H1 (cell line): ENCODE data around the gene TEX55. TPM values are rescaled to one million over a fixed set of nuclear protein-coding genes. Genes with fewer than 3 reads are reported as not detected.

Experiments
- CTCF ChIA-PET: fragments of 300-600 bp; sonication (Branson Sonifier 250); formaldehyde crosslinking; loops from one replicate; lab custom pipeline; 2021; ENCODE audit not compliant: partially characterized antibody; lab: Charles Lee
- POLR2A ChIA-PET: fragments of 300-600 bp; sonication (Branson Sonifier 250); formaldehyde crosslinking; loops from one replicate; lab custom pipeline; 2021; ENCODE audit warnings: inconsistent platforms; ENCODE audit not compliant: partially characterized antibody; lab: Charles Lee
- DNase-seq, 2 experiments: peaks; one replicate each; pipeline versions ENCODE4 v3.0.0 to v3.0.0-alpha.2; 2010 to 2022; ENCODE audit warnings: low spot score in 2 of 2, low read depth in 1 of 2, mixed read lengths in 1 of 2
- FAIRE-seq: peaks from 2 replicates; lab custom pipeline; 2011; peaks lifted over from hg19 to GRCh38; lab: Jason Lieb, UNC
- H2AFZ ChIP-seq: 2 replicates; pipeline ENCODE4 v1.8.1; 2012; ENCODE audit warnings: low read length, inconsistent platforms
- H2AK5ac ChIP-seq: 2 replicates; pipeline ENCODE4 v1.6.1; 2013; ENCODE audit warnings: low read depth, low read length
- H2BK120ac ChIP-seq: replicated peaks from 2 replicates; pipeline ENCODE3; 2013; ENCODE audit warnings: low read depth, low read length, inconsistent platforms
- H2BK12ac ChIP-seq: 2 replicates; pipeline ENCODE4 v1.6.1; 2013; ENCODE audit warnings: low read depth, low read length
- H2BK15ac ChIP-seq: 2 replicates; pipeline ENCODE4 v1.6.1; 2013; ENCODE audit warnings: low read length
- H2BK20ac ChIP-seq: 2 replicates; pipeline ENCODE4 v1.6.1; 2013; ENCODE audit warnings: low read length
- H2BK5ac ChIP-seq: 2 replicates; pipeline ENCODE4 v1.6.1; 2013; ENCODE audit warnings: low read depth, low read length
- H3K14ac ChIP-seq: 2 replicates; pipeline ENCODE4 v1.6.1; 2013; ENCODE audit warnings: inconsistent platforms; ENCODE audit not compliant: insufficient read length
- H3K18ac ChIP-seq: 2 replicates; pipeline ENCODE4 v1.6.1; 2013; ENCODE audit warnings: low read length; ENCODE audit errors: extremely low read depth
- H3K23ac ChIP-seq: 2 replicates; pipeline ENCODE4 v1.6.1; 2013; ENCODE audit warnings: inconsistent platforms; ENCODE audit not compliant: insufficient read length
- H3K23me2 ChIP-seq: 2 replicates; pipeline ENCODE4 v1.6.1; 2013; ENCODE audit warnings: low read depth, low read length
- H3K27ac ChIP-seq: 2 replicates; pipeline ENCODE4 v1.6.1; 2011; ENCODE audit warnings: low read depth, low read length, inconsistent platforms
- H3K27me3 ChIP-seq, 4 experiments: replicated peaks in 1 of 4; 1 replicate in 1 of 4; 2 replicates in 3 of 4; pipeline versions ENCODE4 v1.6.1 to v1.8.1; 2011 to 2013; ENCODE audit warnings: low read length in 3 of 4, mild to moderate bottlenecking in 3 of 4, inconsistent platforms in 2 of 4, mixed read lengths in 2 of 4, moderate library complexity in 1 of 4; ENCODE audit not compliant: control insufficient read depth in 3 of 4, insufficient read depth in 3 of 4; ENCODE audit errors: extremely low read depth in 1 of 4
- H3K36me3 ChIP-seq, 4 experiments: 2 replicates each; pipeline versions ENCODE4 v1.6.1 to v1.8.1; 2011 to 2013; ENCODE audit warnings: mild to moderate bottlenecking in 4 of 4, low read length in 3 of 4, moderate library complexity in 2 of 4, control low read depth in 1 of 4, inconsistent platforms in 1 of 4; ENCODE audit not compliant: insufficient read depth in 4 of 4, control insufficient read depth in 2 of 4
- H3K4ac ChIP-seq: replicated peaks from 2 replicates; pipeline ENCODE3; 2013; ENCODE audit warnings: low read length, low read depth, mixed read lengths, inconsistent platforms; ENCODE audit not compliant: insufficient read length
- H3K4me1 ChIP-seq, 4 experiments: replicated peaks in 1 of 4; 1 replicate in 1 of 4; 2 replicates in 3 of 4; pipeline versions ENCODE4 v1.6.1 to v1.8.1; 2011 to 2013; ENCODE audit warnings: low read length in 3 of 4, inconsistent platforms in 2 of 4, mixed read lengths in 1 of 4; ENCODE audit not compliant: insufficient read depth in 4 of 4, control insufficient read depth in 3 of 4
- H3K4me2 ChIP-seq, 2 experiments: 2 replicates each; pipeline versions ENCODE4 v1.6.1 to v1.8.1; 2011 to 2013; ENCODE audit warnings: low read depth in 2 of 2, low read length in 2 of 2, control low read depth in 1 of 2, inconsistent platforms in 1 of 2, mild to moderate bottlenecking in 1 of 2; ENCODE audit not compliant: insufficient read depth in 1 of 2
- H3K4me3 ChIP-seq, 4 experiments: fragments of 200-600, 300-600 bp in 1 of 4; sonication (generic), shearing (Covaris generic), sonication (Bioruptor Twin) in 1 of 4; 2 replicates each; pipeline versions ENCODE4 v1.5.1 to v1.8.1; 2011 to 2016; ENCODE audit warnings: low read length in 4 of 4, low read depth in 3 of 4, control low read depth in 2 of 4, inconsistent platforms in 2 of 4, mild to moderate bottlenecking in 2 of 4, mixed read lengths in 1 of 4, moderate library complexity in 1 of 4; ENCODE audit not compliant: insufficient read depth in 2 of 4; ENCODE audit errors: extremely low read depth in 1 of 4
- H3K56ac ChIP-seq: replicated peaks from 2 replicates; pipeline ENCODE3; 2013; ENCODE audit warnings: low read depth, mild to moderate bottlenecking, mixed read lengths, low read length, inconsistent platforms; ENCODE audit not compliant: insufficient read length
- H3K79me1 ChIP-seq: 2 replicates; pipeline ENCODE4 v1.6.1; 2013; ENCODE audit warnings: low read depth, low read length, control low read depth
- H3K79me2 ChIP-seq, 2 experiments: 2 replicates each; pipeline versions ENCODE4 v1.6.1 to v1.8.1; 2012 to 2013; ENCODE audit warnings: low read length in 2 of 2, mild to moderate bottlenecking in 2 of 2, inconsistent platforms in 1 of 2; ENCODE audit not compliant: insufficient read depth in 2 of 2, control insufficient read depth in 1 of 2
- H3K9ac ChIP-seq, 4 experiments: replicated peaks in 1 of 4; 1 replicate in 1 of 4; 2 replicates in 3 of 4; pipeline versions ENCODE4 v1.6.1 to v1.8.1; 2011 to 2013; ENCODE audit warnings: low read depth in 3 of 4, low read length in 3 of 4, control low read depth in 2 of 4, mild to moderate bottlenecking in 2 of 4, moderate library complexity in 2 of 4, inconsistent platforms in 1 of 4; ENCODE audit errors: extremely low read depth in 1 of 4
- H3K9me3 ChIP-seq, 2 experiments: 2 replicates each; pipeline versions ENCODE4 v1.6.1 to v1.8.1; 2012 to 2013; ENCODE audit warnings: mild to moderate bottlenecking in 2 of 2, moderate library complexity in 2 of 2, control low read depth in 1 of 2, inconsistent platforms in 1 of 2, low read depth in 1 of 2, low read length in 1 of 2, mixed read lengths in 1 of 2; ENCODE audit not compliant: insufficient read depth in 2 of 2
- H4K20me1 ChIP-seq, 2 experiments: replicated peaks in 1 of 2; 2 replicates each; pipeline versions ENCODE3 to v1.8.1; 2011 to 2013; ENCODE audit warnings: inconsistent platforms in 2 of 2, low read length in 2 of 2, mild to moderate bottlenecking in 1 of 2; ENCODE audit not compliant: insufficient read depth in 2 of 2, control insufficient read depth in 1 of 2
- H4K5ac ChIP-seq: 2 replicates; pipeline ENCODE4 v1.6.1; 2013; ENCODE audit warnings: low read length, low read depth, mixed read lengths, inconsistent platforms; ENCODE audit not compliant: insufficient read length
- H4K8ac ChIP-seq: 2 replicates; pipeline ENCODE4 v1.8.0; 2013; ENCODE audit warnings: mild to moderate bottlenecking, moderate library complexity, low read length, inconsistent platforms; ENCODE audit not compliant: insufficient read depth; ENCODE audit errors: extremely low read depth
- H4K91ac ChIP-seq: replicated peaks from 2 replicates; pipeline ENCODE3; 2013; ENCODE audit warnings: low read length, mixed read lengths, inconsistent platforms; ENCODE audit not compliant: insufficient read length
- ATF2 ChIP-seq: IDR thresholded peaks from 2 replicates; pipeline ENCODE4 v1.6.1; 2012; ENCODE audit warnings: low read length, inconsistent platforms
- ATF3 ChIP-seq: IDR thresholded peaks from 2 replicates; pipeline ENCODE4 v1.6.1; 2011; ENCODE audit warnings: low read depth, mild to moderate bottlenecking, low read length; ENCODE audit not compliant: insufficient read depth
- CHD1 ChIP-seq: IDR thresholded peaks from 2 replicates; pipeline ENCODE4 v1.6.1; 2012; ENCODE audit warnings: low read depth, low read length, improper control_type of control experiment
- EP300 ChIP-seq, 2 experiments: IDR thresholded peaks; 1 replicate in 1 of 2; 2 replicates in 1 of 2; pipeline ENCODE4 v1.6.1; 2011 to 2012; ENCODE audit warnings: low read depth in 2 of 2, low read length in 2 of 2, mild to moderate bottlenecking in 2 of 2, borderline replicate concordance in 1 of 2, inconsistent platforms in 1 of 2, moderate library complexity in 1 of 2
- GABPA ChIP-seq: IDR thresholded peaks from 2 replicates; pipeline ENCODE4 v1.6.1; 2011; ENCODE audit warnings: mild to moderate bottlenecking, low read length, moderate library complexity, borderline replicate concordance; ENCODE audit not compliant: insufficient read depth
- GTF2F1 ChIP-seq: IDR thresholded peaks from 2 replicates; pipeline ENCODE4 v1.6.1; 2012; ENCODE audit warnings: low read depth, low read length, improper control_type of control experiment, borderline replicate concordance
- KDM1A ChIP-seq: fragments of 200-600, 300-600 bp; sonication (generic); IDR thresholded peaks from 2 replicates; pipeline ENCODE4 v1.7.1; 2016; ENCODE audit warnings: mild to moderate bottlenecking, low read length, borderline replicate concordance
- MAFK ChIP-seq: IDR thresholded peaks from 2 replicates; pipeline ENCODE4 v1.6.1; 2012; ENCODE audit warnings: low read depth, mild to moderate bottlenecking, improper control_type of control experiment, low read length
- RBBP5 ChIP-seq: IDR thresholded peaks from 2 replicates; pipeline ENCODE4 v1.7.1; 2012; ENCODE audit warnings: low read depth, mild to moderate bottlenecking, inconsistent platforms, low read length, moderate library complexity, borderline replicate concordance
- SAP30 ChIP-seq: fragments of 300-600 bp; sonication (generic); IDR thresholded peaks from 2 replicates; pipeline ENCODE4 v1.7.1; 2012; ENCODE audit warnings: low read length, moderate library complexity, mild to moderate bottlenecking, inconsistent platforms; ENCODE audit not compliant: insufficient read depth, insufficient replicate concordance
- SP1 ChIP-seq: IDR thresholded peaks from 2 replicates; pipeline ENCODE4 v1.6.1; 2011; ENCODE audit warnings: low read depth, low read length
- TEAD4 ChIP-seq: IDR thresholded peaks from 2 replicates; pipeline ENCODE4 v1.6.1; 2012; ENCODE audit warnings: low read depth, low read length, inconsistent platforms, mixed read lengths
- WGBS, 2 experiments: shearing (Covaris generic) in 1 of 2; methylation state at CpG; one replicate each; pipeline versions ENCODE4 v1.1.6 to v1.1.7; 2013 to 2015; ENCODE audit warnings: low lambda C conversion rate in 2 of 2, mixed read lengths in 2 of 2, inconsistent platforms in 1 of 2, low coverage in 1 of 2, missing lambda C conversion rate in 1 of 2; ENCODE audit not compliant: insufficient replicate concordance in 2 of 2, insufficient coverage in 1 of 2, insufficient read length in 1 of 2; ENCODE audit errors: extremely low coverage in 1 of 2, missing lambda C conversion rate in 1 of 2; 5-methylcytosine and 5-hydroxymethylcytosine counted together
- polyA plus RNA-seq, 7 experiments: library from polyadenylated mRNA; depleted of rRNA in 3 of 7; stranded (reverse) in 5 of 7; unstranded in 2 of 7; fragments of >200 nt in 5 of 7; fragments of 200-250 nt in 2 of 7; gene quantifications; 1 replicate in 5 of 7; 2 replicates in 1 of 7; 4 replicates in 1 of 7; pipeline versions ENCODE4 v1.2.1 to v1.2.3, GENCODE V29; 2011 to 2013; ENCODE audit warnings: missing spikeins in 2 of 7, mixed read lengths in 2 of 7
- total RNA-seq: library from RNA; stranded (reverse); fragmentation: NEBNext Ultra II Directional; extraction: Animal tissue kit (Norgen Biotek cat#: 25700); gene quantifications from 2 replicates; pipeline ENCODE4 v1.2.1, GENCODE V29; 2021

TEX55 gene
- total and polyA plus RNA-seq, 2 of the 8 experiments (the other 6 are each of a cell fraction or from before 2014, with no cell fraction given): not detected

GRCh38 chr3:119160361-119160760, 14.4 kb downstream of the TEX55 start:
- H4K20me1 ChIP-seq: no peaks in the 10 kb centered on the region
- CTCF ChIA-PET: interaction anchor here (0.6 kb wide), 1 partner anchor 671 kb away, joined by 3 read pairs; no protein-coding TSS in a partner anchor
- FAIRE-seq: no peak
- TF ChIP-seq ATF3: no peak
- TF ChIP-seq RBBP5: no peak
- no peak for TF ChIP-seq CHD1
- no peak for TF ChIP-seq SP1
- no peak for TF ChIP-seq MAFK
- no peak for TF ChIP-seq EP300 (IDR thresholded peaks at IDR 0.05; ENCODE audit: borderline replicate concordance in 1 of 2, low read depth in 2 of 2, low read length in 2 of 2)
- TF ChIP-seq TEAD4: no peak
- no peak for TF ChIP-seq GABPA
- TF ChIP-seq ATF2: no peak
- TF ChIP-seq KDM1A: no peak
- no peak for TF ChIP-seq GTF2F1
- TF ChIP-seq SAP30: no peak

More at GRCh38 chr3:119160361-119160760, 14.4 kb downstream of the TEX55 start:
- Histone ChIP-seq H3K27me3 (no peaks in the 10 kb centered on the region), H3K23me2 (no peaks in the 10 kb centered on the region), H2AK5ac (no peak overlapping the region), H3K9ac (no peak overlapping the region), H3K4ac (no peak overlapping the region), H2BK5ac (no peak overlapping the region), H3K4me2 (no peak overlapping the region), H3K27ac (no peak overlapping the region), H3K23ac (no peak overlapping the region), H3K56ac (no peak overlapping the region), H4K91ac (no peak overlapping the region), H2BK15ac (no peak overlapping the region), H4K5ac (no peak overlapping the region), H2BK12ac (no peak overlapping the region), H3K36me3 (no peaks in the 10 kb centered on the region; a peak in 1 of 8 replicates), H3K79me1 (no peaks in the 10 kb centered on the region), H3K4me3 (no peak overlapping the region), H2BK20ac (no peak overlapping the region), H2AFZ (no peak overlapping the region), H3K18ac (no peak overlapping the region), H3K79me2 (no peaks in the 10 kb centered on the region), H4K8ac (no peak overlapping the region), H3K9me3 (peaks cover 10 to 14% of the 10 kb centered on the region in 2 experiments), H3K14ac (no peak overlapping the region), H2BK120ac (no peak overlapping the region), H3K4me1 (no peaks in the 10 kb centered on the region)
- no peak for DNase-seq
- 52% methylated on average over 1 of the region's 1 CpG; no CpG with 5 or more reads in 1 of the 2 experiments for WGBS, 2 experiments
- POLR2A ChIA-PET: no interaction called here
